NCI-H2029 treated with DMSO at 0.1 percent for 48 hours (cell line): ENCODE measurements around the gene OXT.

Experiments used
- DNase-seq: peaks from one replicate; lab custom pipeline; 2025; lab: John Stamatoyannopoulos, UW

The OXT gene

GRCh38 chr20:3084283-3084985 lies 13.0 kb downstream of the OXT start, which contains the start of gene AVP:
Gene AVP, minus strand, starts transcription at chr20:3084724. Its CDS starts 50 bp downstream, at chr20:3084674.
- DNase-seq, result no peak

- DNase-seq, result no peak
Measured at GRCh38 chr20:3084986-3085360, 13.6 kb downstream of the OXT start.

GRCh38 chr20:3085571-3086072 lies 14.2 kb downstream of the OXT start:
- no peak for DNase-seq

GRCh38 chr20:3088031-3088430 lies 16.6 kb downstream of the OXT start:
- no peak for DNase-seq

- no peak for DNase-seq
Measured at GRCh38 chr20:3090565-3090964, 19.1 kb downstream of the OXT start.

GRCh38 chr20:3092611-3093379 lies 21.4 kb downstream of the OXT start:
- DNase-seq, result no peak

- no peak for DNase-seq
Measured at GRCh38 chr20:3093861-3094361, 22.5 kb downstream of the OXT start.

GRCh38 chr20:3094848-3095629 lies 23.6 kb downstream of the OXT start:
- no peak for DNase-seq

GRCh38 chr20:3100480-3100879 lies 29.1 kb downstream of the OXT start:
- DNase-seq, result no peak

GRCh38 chr20:3101251-3101650 lies 29.8 kb downstream of the OXT start:
- no peak for DNase-seq

- DNase-seq, result no peak
Measured at GRCh38 chr20:3101737-3102574, 30.5 kb downstream of the OXT start.

- no peak for DNase-seq
Measured at GRCh38 chr20:3102575-3103368, 31.4 kb downstream of the OXT start.

GRCh38 chr20:3103369-3104032 lies 32.1 kb downstream of the OXT start:
- DNase-seq, result no peak

GRCh38 chr20:3105256-3106137 lies 34.1 kb downstream of the OXT start:
- DNase-seq, result no peak

- no peak for DNase-seq
Measured at GRCh38 chr20:3106185-3106584, 34.8 kb downstream of the OXT start.

GRCh38 chr20:3106658-3107463 lies 35.4 kb downstream of the OXT start:
- DNase-seq, result no peak

GRCh38 chr20:3107464-3108025 lies 36.1 kb downstream of the OXT start:
- no peak for DNase-seq
